ENCODE results near the gene ITGAV. TPM values are rescaled to one million over a fixed set of nuclear protein-coding genes. Genes with fewer than 3 reads are reported as not detected.

Gene ITGAV
- total RNA-seq, 1 experiment from 2014 or later = 26.9 TPM

DNA sequence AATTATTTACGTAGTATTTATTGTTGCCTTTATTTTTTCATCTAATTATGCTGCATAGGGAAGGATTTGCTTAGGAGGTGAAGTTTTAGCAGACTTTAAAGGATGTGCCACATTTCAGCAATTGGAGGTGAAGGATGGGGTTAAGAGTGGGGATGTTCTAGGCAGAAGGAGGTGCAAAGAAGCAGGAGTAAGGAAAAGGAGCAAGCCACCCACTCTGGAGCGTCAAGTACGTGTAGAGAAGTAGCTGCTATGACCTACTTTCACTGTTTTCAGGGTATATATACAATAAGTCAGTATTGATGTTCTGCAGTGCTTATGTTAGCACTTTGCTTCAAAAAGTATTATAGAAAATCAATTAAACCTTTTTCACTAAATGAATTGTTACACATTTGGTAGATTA is 34.4 kb downstream of the ITGAV start:
- no peaks in the 10 kb centered on the region for H3K79me1 ChIP-seq (ENCODE audit: insufficient read depth, low read depth, low read length, poor library complexity, severe bottlenecking)
- no peak overlapping the region; a peak in 1 of 7 replicates for H3K27ac Mint-ChIP-seq
- peaks cover 3 to 7% of the 10 kb centered on the region in 2 experiments for H3K4me1 Mint-ChIP-seq
- no peaks in the 10 kb centered on the region for H3K27me3 ChIP-seq (ENCODE audit: insufficient read depth, low read length)
- H3K9me3 Mint-ChIP-seq = no peaks in the 10 kb centered on the region; a peak in 1 of 5 replicates
- no peak overlapping the region for H3K27ac ChIP-seq (ENCODE audit: insufficient read length, low read depth, low read length)
- no peak overlapping the region for H2BK120ac ChIP-seq (ENCODE audit: low read depth, low read length, poor library complexity, severe bottlenecking)
- no peak overlapping the region for H3K56ac ChIP-seq (ENCODE audit: insufficient read length, low read depth, low read length)
- H4K5ac ChIP-seq (ENCODE audit: insufficient read length, low read depth, low read length) = no peak overlapping the region
- H2BK5ac ChIP-seq (ENCODE audit: insufficient read length, low read length) = no peak overlapping the region
- no peaks in the 10 kb centered on the region for H4K20me1 ChIP-seq (ENCODE audit: control insufficient read depth, insufficient read depth, insufficient read length)
- no peak overlapping the region for H2BK15ac ChIP-seq (ENCODE audit: low read depth, low read length)
- H3T11ph ChIP-seq (ENCODE audit: low read length) = no peak overlapping the region
- no peaks in the 10 kb centered on the region for H3K27me3 Mint-ChIP-seq (ENCODE audit: low read depth)
- no CpG with 5 or more reads among the region's 3 CpGs for WGBS (ENCODE audit: extremely low coverage, insufficient read length, low lambda C conversion rate)
- no peak overlapping the region for H3K14ac ChIP-seq (ENCODE audit: insufficient read depth, low read length)
- no peak overlapping the region for H3K4me3 Mint-ChIP-seq
- no peak overlapping the region for H3K4me2 ChIP-seq (ENCODE audit: insufficient read depth, insufficient read length, low read length)
- no peak for DNase-seq
- H3K9me3 ChIP-seq (ENCODE audit: control insufficient read depth, low read depth, low read length) = no peaks in the 10 kb centered on the region
- H3K36me3 Mint-ChIP-seq (ENCODE audit: insufficient read depth in 1 of 3, low read depth in 3 of 3) = peaks cover 1 to 11% (median 5%) of the 10 kb centered on the region in 3 experiments; a peak in 3 of 7 replicates
- H3K4me1 ChIP-seq (ENCODE audit: insufficient read depth, low read length) = no peaks in the 10 kb centered on the region
- H4K91ac ChIP-seq (ENCODE audit: insufficient read length, low read depth, low read length) = no peak overlapping the region
- no peak overlapping the region for H3K23ac ChIP-seq (ENCODE audit: insufficient read length, low read depth, low read length)
- no peak overlapping the region for H3K9ac ChIP-seq (ENCODE audit: extremely low read depth, insufficient read length, low read length)
- TF ChIP-seq CTCF (conservative IDR thresholded peaks at IDR 0.05) = no peak
- H2AFZ ChIP-seq (ENCODE audit: low read length) = no peak overlapping the region
- no peak overlapping the region for H2BK20ac ChIP-seq (ENCODE audit: low read depth, low read length, poor library complexity, severe bottlenecking)
- no peaks in the 10 kb centered on the region for H3K79me2 ChIP-seq (ENCODE audit: insufficient read depth, low read length)
- no peak overlapping the region for H2BK12ac ChIP-seq (ENCODE audit: insufficient read length, low read depth, low read length)
- H3K18ac ChIP-seq (ENCODE audit: insufficient read length, low read depth, low read length) = no peak overlapping the region
- no peak overlapping the region for H2AK5ac ChIP-seq (ENCODE audit: insufficient read length, low read length)
- H3K4ac ChIP-seq (ENCODE audit: low read depth, low read length) = no peak overlapping the region
- no peaks in the 10 kb centered on the region for H3K23me2 ChIP-seq (ENCODE audit: insufficient read length, low read depth, low read length, poor library complexity, severe bottlenecking)
- no peak overlapping the region for H4K8ac ChIP-seq (replicated peaks; ENCODE audit: insufficient read length, low read depth, low read length)
